CD14-positive monocyte (primary cell): Measurements from ENCODE around the gene SEC24D. TPM values are rescaled to one million over a fixed set of nuclear protein-coding genes. Genes with fewer than 3 reads are reported as not detected.
A peak's percentile ranks its signal among the peaks of the same experiment; 100 is the strongest.

Experiments
- DNase-seq, 3 donors: peaks; one replicate each; pipeline ENCODE4 v3.0.0-alpha.2; 2011 to 2022
- H2AFZ ChIP-seq: 2 replicates; pipeline ENCODE4 v1.6.0; 2012; ENCODE audit warnings: mild to moderate bottlenecking, low read depth, low read length, inconsistent platforms; ENCODE audit not compliant: insufficient read depth, poor library complexity, severe bottlenecking
- H3K27ac ChIP-seq, 2 donors: 1 replicate in 1 of 2; 2 replicates in 1 of 2; pipeline ENCODE4 v1.5.1; 2012 to 2013; ENCODE audit warnings: low read length in 2 of 2, control low read depth in 1 of 2, inconsistent platforms in 1 of 2, low read depth in 1 of 2, mild to moderate bottlenecking in 1 of 2
- H3K27me3 ChIP-seq, 2 donors: one replicate each; pipeline versions ENCODE4 v1.6.0 to v1.6.1; 2011 to 2013; ENCODE audit warnings: low read length in 2 of 2; ENCODE audit not compliant: control insufficient read depth in 2 of 2, insufficient read depth in 2 of 2
- H3K36me3 ChIP-seq, 2 donors: replicated peaks in 1 of 2; 1 replicate in 1 of 2; 2 replicates in 1 of 2; pipeline versions ENCODE4 v1.5.1 to v1.6.1; 2012 to 2013; ENCODE audit warnings: low read length in 2 of 2, control low read depth in 1 of 2, inconsistent platforms in 1 of 2, mild to moderate bottlenecking in 1 of 2; ENCODE audit not compliant: insufficient read depth in 2 of 2, control insufficient read depth in 1 of 2
- H3K4me1 ChIP-seq, 2 donors: 1 replicate in 1 of 2; 2 replicates in 1 of 2; pipeline versions ENCODE4 v1.5.1 to v1.6.1; 2012 to 2013; ENCODE audit warnings: low read length in 2 of 2, control low read depth in 1 of 2, inconsistent platforms in 1 of 2, mild to moderate bottlenecking in 1 of 2, moderate library complexity in 1 of 2; ENCODE audit not compliant: insufficient read depth in 2 of 2, control insufficient read depth in 1 of 2
- H3K4me2 ChIP-seq: replicated peaks from 2 replicates; pipeline ENCODE3; 2012; ENCODE audit warnings: low read length, moderate library complexity, mild to moderate bottlenecking; ENCODE audit not compliant: poor library complexity, severe bottlenecking; ENCODE audit errors: extremely low read depth
- H3K4me3 ChIP-seq, 3 experiments: fragments of 200-600 bp in 1 of 3; sonication (generic) in 1 of 3; replicated peaks in 1 of 3; 1 replicate in 2 of 3; 2 replicates in 1 of 3; pipeline ENCODE4 v1.5.1; 2011 to 2013; ENCODE audit warnings: low read length in 3 of 3, mild to moderate bottlenecking in 3 of 3, control low read depth in 2 of 3, low read depth in 2 of 3, inconsistent platforms in 1 of 3, moderate library complexity in 1 of 3
- H3K79me2 ChIP-seq: 2 replicates; pipeline ENCODE4 v1.6.0; 2012; ENCODE audit warnings: mild to moderate bottlenecking, control low read depth, inconsistent platforms, low read length, moderate library complexity; ENCODE audit not compliant: insufficient read depth
- H3K9ac ChIP-seq: 2 replicates; pipeline ENCODE4 v1.6.0; 2017; ENCODE audit warnings: low read length, mild to moderate bottlenecking; ENCODE audit not compliant: insufficient read depth, poor library complexity, severe bottlenecking
- H3K9me3 ChIP-seq, 2 donors: replicated peaks in 1 of 2; 1 replicate in 1 of 2; 2 replicates in 1 of 2; pipeline versions ENCODE4 v1.5.1 to v1.6.1; 2012 to 2013; ENCODE audit warnings: low read length in 2 of 2, control low read depth in 1 of 2; ENCODE audit not compliant: control insufficient read depth in 1 of 2, insufficient read depth in 1 of 2
- H4K20me1 ChIP-seq: 2 replicates; pipeline ENCODE4 v1.6.0; 2012; ENCODE audit warnings: mild to moderate bottlenecking, low read length, control low read depth, moderate library complexity; ENCODE audit not compliant: insufficient read depth
- H3K27ac Mint-ChIP-seq, 7 donors: one replicate each; pipeline ENCODE4 v1.8.0; 2020; ENCODE audit warnings: mild to moderate bottlenecking in 7 of 7, mixed read lengths in 7 of 7, moderate library complexity in 6 of 7, inconsistent platforms in 2 of 7
- H3K27me3 Mint-ChIP-seq, 3 donors: one replicate each; pipeline ENCODE4 v1.8.0; 2021 to 2022; ENCODE audit warnings: low read depth in 3 of 3, mild to moderate bottlenecking in 3 of 3, mixed read lengths in 3 of 3, moderate library complexity in 3 of 3, inconsistent platforms in 1 of 3
- H3K36me3 Mint-ChIP-seq, 2 donors: one replicate each; pipeline ENCODE4 v1.8.0; 2020; ENCODE audit warnings: mixed read lengths in 2 of 2, inconsistent platforms in 1 of 2, mild to moderate bottlenecking in 1 of 2
- H3K4me1 Mint-ChIP-seq: one replicate; pipeline ENCODE4 v1.8.0; 2020; ENCODE audit warnings: mild to moderate bottlenecking, mixed read lengths
- H3K4me3 Mint-ChIP-seq, 2 donors: one replicate each; pipeline ENCODE4 v1.8.0; 2020; ENCODE audit warnings: mild to moderate bottlenecking in 2 of 2, mixed read lengths in 2 of 2, moderate library complexity in 1 of 2
- H3K9me3 Mint-ChIP-seq, 7 donors: one replicate each; pipeline ENCODE4 v1.8.0; 2020 to 2022; ENCODE audit warnings: mixed read lengths in 7 of 7, mild to moderate bottlenecking in 6 of 7, moderate library complexity in 6 of 7, inconsistent platforms in 2 of 7
- WGBS: methylation state at CpG from one replicate; pipeline ENCODE4 v1.1.5; 2013; ENCODE audit warnings: missing lambda C conversion rate; ENCODE audit not compliant: insufficient coverage; 5-methylcytosine and 5-hydroxymethylcytosine counted together
- intact Hi-C, 2 donors: fragments of 100-400 bp; cut with micrococcal nuclease; formaldehyde crosslinking; loops; one replicate each; pipeline versions ENCODE4 v1.15.0 to v1.15.1; 2023
- polyA plus RNA-seq, 3 donors: library from polyadenylated mRNA; depleted of rRNA in 1 of 3; unstranded in 2 of 3; stranded (reverse) in 1 of 3; fragments of 300-500 nt in 2 of 3; fragments of >200 nt in 1 of 3; fragmentation: Illumina TruSeq in 2 of 3; gene quantifications; 1 replicate in 2 of 3; 2 replicates in 1 of 3; pipeline ENCODE4 v1.2.3, GENCODE V29; 2012 to 2021
- TF ChIP-seq, protein P1 (sequence below): fragments of 200-600 bp; IDR thresholded peaks from one replicate; pipeline ENCODE4 v1.8.0; 2022; ENCODE audit warnings: antibody characterized with exemption, mild to moderate bottlenecking

The SEC24D gene
- polyA plus RNA-seq, 3 donors, result 16.8 to 31.3 (median 22.6) TPM

DNA sequence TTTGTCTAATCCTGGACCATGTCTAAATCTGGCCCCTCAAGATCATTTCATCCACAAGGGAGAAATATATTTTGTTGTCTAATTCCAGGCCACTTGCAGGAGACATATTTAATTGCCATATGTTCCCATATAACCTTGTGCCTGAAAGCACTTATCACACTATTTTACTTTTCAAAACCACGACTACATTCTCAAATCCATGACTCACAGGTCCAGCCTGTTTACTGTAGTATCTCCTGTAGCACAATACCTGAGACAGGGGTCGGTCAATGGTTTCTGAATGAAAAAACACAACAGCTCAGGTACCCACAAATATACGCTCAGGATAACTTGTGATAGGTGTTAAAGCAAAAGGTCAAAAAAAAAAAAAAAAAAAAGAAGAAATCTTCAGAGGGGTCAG, 60.9 kb downstream of the SEC24D start:
- Mint-ChIP-seq H3K9me3 (peaks cover 0 to 3% (median 0%) of the 10 kb centered on the region in 7 donors), H3K36me3 (peaks cover 11 to 15% of the 10 kb centered on the region in 2 donors), H3K4me3 (no peak overlapping the region), H3K4me1 (no peaks in the 10 kb centered on the region), H3K27me3 (no peaks in the 10 kb centered on the region), H3K27ac (peak overlapping the region in 1 of 7 donors; percentile 15)
- H3K4me3 ChIP-seq, result no peak overlapping the region
- WGBS, result no CpG with 5 or more reads among the region's 3 CpGs
- no peaks in the 10 kb centered on the region for H4K20me1 ChIP-seq
- TF ChIP-seq, protein P1, sequence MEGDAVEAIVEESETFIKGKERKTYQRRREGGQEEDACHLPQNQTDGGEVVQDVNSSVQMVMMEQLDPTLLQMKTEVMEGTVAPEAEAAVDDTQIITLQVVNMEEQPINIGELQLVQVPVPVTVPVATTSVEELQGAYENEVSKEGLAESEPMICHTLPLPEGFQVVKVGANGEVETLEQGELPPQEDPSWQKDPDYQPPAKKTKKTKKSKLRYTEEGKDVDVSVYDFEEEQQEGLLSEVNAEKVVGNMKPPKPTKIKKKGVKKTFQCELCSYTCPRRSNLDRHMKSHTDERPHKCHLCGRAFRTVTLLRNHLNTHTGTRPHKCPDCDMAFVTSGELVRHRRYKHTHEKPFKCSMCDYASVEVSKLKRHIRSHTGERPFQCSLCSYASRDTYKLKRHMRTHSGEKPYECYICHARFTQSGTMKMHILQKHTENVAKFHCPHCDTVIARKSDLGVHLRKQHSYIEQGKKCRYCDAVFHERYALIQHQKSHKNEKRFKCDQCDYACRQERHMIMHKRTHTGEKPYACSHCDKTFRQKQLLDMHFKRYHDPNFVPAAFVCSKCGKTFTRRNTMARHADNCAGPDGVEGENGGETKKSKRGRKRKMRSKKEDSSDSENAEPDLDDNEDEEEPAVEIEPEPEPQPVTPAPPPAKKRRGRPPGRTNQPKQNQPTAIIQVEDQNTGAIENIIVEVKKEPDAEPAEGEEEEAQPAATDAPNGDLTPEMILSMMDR, result no peak
- no peaks in the 10 kb centered on the region for H3K27me3 ChIP-seq
- peaks cover 2 to 18% of the 10 kb centered on the region in 2 donors for H3K36me3 ChIP-seq
- H3K79me2 ChIP-seq, result no peaks in the 10 kb centered on the region
- no peaks in the 10 kb centered on the region for H3K9me3 ChIP-seq
- no peaks in the 10 kb centered on the region for H3K4me1 ChIP-seq
- no peak overlapping the region for H3K27ac ChIP-seq
- intact Hi-C loops, result loop anchor here (5.0 to 10.0 kb wide), 2 partner anchors 112 to 190 kb away; partner anchors contain the start of gene SYNPO2 (in 1 of the 2)
- DNase-seq, result no peak
- H3K4me2 ChIP-seq, result no peak overlapping the region
- H3K9ac ChIP-seq, result no peak overlapping the region
- H2AFZ ChIP-seq, result no peak overlapping the region

DNA sequence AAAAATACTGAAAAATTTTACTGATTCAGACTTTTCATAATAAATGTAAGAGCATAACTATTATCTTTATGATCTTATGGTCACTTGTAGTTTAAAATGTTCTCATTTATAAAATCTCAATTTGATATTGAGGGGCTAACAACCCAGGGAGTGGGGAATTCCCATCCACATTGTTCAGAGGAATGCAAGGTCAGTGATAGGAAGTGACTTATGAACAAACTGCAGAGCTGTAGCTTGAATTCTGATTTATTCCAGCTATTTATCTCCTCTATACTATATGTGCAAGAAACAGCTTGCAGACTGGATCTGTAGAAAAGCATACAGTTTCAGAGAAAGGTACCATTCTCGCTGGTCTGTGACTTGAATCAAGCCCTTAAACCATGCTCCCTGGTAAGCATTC, 61.6 kb downstream of the SEC24D start:
- TF ChIP-seq, protein P1, result no peak
- Histone ChIP-seq H3K4me1 (no peaks in the 10 kb centered on the region), H3K27me3 (no peaks in the 10 kb centered on the region), H3K9ac (no peak overlapping the region), H3K27ac (no peak overlapping the region), H3K36me3 (peaks cover 5 to 25% of the 10 kb centered on the region in 2 donors), H2AFZ (no peak overlapping the region), H4K20me1 (no peaks in the 10 kb centered on the region), H3K4me2 (no peak overlapping the region), H3K79me2 (peaks cover 4% of the 10 kb centered on the region), H3K4me3 (no peak overlapping the region), H3K9me3 (no peaks in the 10 kb centered on the region)
- Mint-ChIP-seq H3K36me3 (peaks cover 16 to 22% of the 10 kb centered on the region in 2 donors), H3K9me3 (peaks cover 0 to 2% (median 0%) of the 10 kb centered on the region in 7 donors), H3K4me1 (no peaks in the 10 kb centered on the region), H3K27ac (no peak overlapping the region), H3K4me3 (no peak overlapping the region), H3K27me3 (no peaks in the 10 kb centered on the region)
- intact Hi-C loops, result loop anchor here (5.0 to 10.0 kb wide), 2 partner anchors 113 to 190 kb away; partner anchors contain the start of gene SYNPO2 (in 1 of the 2)
- WGBS, result 100% methylated on average over 1 of the region's 1 CpG
- DNase-seq, result no peak
